Lower leg skin (tissue), 3 donors: ENCODE data around the gene ZCCHC7.

ENCODE experiments used
- CTCF ChIP-seq, 3 donors: fragments of 450-650 bp; IDR thresholded peaks; one replicate each; pipeline ENCODE4 v1.5.1; 2016; ENCODE audit warnings: antibody characterized with exemption in 3 of 3, mild to moderate bottlenecking in 3 of 3, moderate library complexity in 2 of 3
- POLR2A ChIP-seq, 2 donors: fragments of 450-650 bp; IDR thresholded peaks; one replicate each; pipeline ENCODE4 v1.6.1; 2016 to 2017; ENCODE audit warnings: antibody characterized with exemption in 2 of 2, mild to moderate bottlenecking in 1 of 2, moderate library complexity in 1 of 2

GRCh38 chr9:37152365-37152764, 32.0 kb downstream of the ZCCHC7 start:
- TF ChIP-seq POLR2A (IDR thresholded peaks at IDR 0.05) (no peak), CTCF (IDR thresholded peaks at IDR 0.05) (no peak)
